Measurements from ENCODE around the gene STK32B.

The STK32B gene

DNA sequence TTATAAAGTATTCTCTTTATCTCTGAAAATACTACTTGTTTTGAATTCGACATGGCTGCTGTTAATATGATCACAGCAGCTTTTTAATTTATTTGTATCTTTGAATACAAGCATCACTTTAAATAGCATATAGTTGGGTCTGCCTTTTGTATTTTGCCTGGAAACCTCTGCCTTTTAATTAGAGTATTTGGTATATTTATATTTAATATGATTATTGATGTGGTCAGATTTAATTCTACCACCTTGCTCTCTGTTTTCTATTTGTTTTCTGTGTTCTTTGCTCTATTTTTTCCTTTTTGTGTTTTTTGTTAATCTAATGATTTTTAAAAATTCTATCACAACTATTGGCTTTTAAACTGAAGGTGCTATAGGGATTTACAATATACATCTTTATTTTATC is 21.7 kb downstream of the STK32B start:
- DNase-seq, result no peak

DNA sequence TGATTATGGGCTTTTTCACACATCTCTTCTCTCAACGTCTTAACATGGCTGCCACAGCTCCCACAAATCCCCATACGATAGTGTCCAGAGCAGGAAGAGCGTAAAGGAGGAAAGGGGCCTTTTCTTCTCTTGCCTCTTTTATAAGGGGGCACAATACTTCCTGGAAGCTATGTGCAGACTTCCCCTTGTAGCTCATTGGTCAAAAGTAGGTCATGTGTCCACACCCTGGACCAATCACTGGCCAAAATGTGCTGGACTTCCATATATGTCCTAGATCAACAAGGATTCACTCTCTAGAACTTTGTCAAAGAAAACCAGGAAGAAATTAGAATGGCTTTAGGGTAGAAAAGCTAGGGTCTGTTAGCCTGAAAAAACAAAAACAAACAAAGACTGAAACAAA is 26.7 kb downstream of the STK32B start:
- DNase-seq, result no peak

DNA sequence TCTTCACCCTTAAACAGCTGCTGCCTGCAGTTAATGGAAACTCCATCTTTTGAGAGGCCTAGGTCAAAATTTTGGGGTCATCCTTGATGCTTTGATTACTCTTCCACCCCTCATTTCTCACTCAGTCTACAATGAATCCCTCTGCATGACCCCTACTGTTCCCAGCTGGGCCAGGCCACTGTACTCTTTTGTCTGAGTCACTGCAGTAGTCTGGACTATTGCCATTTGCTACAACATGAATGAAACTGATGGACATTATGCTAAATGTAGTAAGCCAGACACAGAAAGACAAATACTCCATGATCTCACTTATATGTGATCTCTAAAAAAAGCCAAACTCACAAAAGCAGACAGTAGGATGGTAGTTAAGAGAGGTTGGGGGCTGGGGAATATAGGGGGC is 28.3 kb downstream of the STK32B start:
- DNase-seq, result peak; percentile 88

DNA sequence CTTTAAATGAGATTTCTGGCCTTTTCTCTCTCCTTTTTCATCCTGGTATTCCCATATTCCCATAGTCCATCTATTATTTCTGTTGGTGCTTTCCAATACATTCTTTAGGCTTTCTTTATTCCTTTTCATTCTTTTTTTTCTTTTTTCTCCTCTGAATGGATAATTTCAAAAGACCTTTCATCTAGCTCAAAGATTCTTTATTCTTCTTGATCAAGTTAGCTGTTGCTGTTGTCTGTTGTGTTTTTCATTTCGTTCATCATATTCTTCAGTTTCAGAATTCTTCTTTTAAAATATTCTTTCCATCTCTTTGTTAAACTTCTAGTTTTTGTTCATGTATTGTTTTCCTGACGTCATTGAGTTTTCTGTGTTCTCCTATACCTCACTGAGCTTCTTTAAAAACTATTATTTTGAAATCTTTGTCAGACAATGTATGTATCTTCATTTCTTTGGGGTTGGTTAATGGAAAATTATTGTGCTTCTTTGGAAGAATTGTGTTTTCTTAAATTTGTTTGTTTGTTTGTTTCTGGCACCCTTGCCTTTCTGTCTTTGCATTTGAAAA is 30.2 kb downstream of the STK32B start:
- no peak for DNase-seq

DNA sequence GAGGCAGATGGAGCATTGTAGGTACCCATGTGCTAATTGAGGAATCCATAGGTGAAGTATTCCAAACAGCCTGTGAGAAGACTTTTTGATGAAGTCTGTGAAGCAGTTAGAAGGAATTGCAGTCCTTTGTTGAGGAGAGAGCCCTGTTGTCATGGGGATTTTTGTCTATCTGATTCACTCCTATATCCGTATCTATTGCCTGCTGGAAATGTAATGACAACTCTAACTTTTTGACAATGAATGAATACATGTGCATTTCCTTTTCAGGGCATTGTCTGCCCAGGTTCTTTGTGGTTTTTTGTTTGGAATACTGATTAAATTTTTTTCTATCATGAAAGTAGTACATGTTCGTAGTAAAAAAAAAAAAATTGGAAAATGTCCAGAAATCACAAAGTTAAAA is 31.1 kb downstream of the STK32B start:
- DNase-seq, result peak; percentile 75

DNA sequence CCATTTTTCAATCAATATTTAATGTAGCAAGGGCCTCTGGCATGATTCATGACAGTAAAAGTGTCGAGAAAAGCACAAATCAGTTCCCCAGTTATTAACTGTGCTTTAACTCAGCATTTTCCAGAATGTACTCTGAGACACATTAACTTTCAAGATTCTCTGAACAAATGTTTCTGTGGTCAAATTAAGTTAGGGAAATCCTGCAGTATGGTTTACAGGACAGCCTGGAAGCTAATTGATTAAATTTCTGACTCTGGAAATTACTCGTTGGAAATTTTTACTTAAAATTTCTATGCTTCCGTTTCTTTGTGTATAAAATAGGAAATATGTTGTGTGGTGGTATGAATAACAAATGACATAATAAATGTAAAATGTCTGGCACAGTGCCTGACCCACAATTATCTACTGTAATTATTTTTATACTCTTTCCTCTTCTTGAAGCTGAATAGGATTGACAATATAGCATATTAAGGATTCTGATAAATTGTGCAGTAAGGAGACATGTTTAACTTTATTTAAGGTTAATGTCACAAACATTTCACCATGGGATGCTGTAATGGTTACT is 33.7 kb downstream of the STK32B start:
- DNase-seq, result peak; percentile 78

DNA sequence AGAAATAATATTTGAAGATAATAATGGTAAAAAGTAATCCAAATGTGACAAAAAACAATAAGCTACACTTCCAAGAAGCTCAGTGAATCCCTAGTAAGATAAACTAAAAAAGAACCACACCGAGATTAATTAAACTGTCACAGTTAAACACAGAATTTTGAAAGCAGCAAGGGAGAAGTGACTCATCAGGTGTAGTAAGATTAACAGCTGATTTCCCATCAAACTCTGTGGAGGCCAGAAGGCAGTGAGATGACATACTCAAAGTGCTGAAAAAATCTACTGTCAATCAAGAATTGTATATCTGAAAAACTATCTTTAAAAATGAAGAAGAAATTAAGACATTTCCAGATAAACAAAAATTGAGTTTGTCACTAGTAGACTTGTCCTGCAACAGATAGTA is 35.3 kb downstream of the STK32B start:
- no peak for DNase-seq

DNA sequence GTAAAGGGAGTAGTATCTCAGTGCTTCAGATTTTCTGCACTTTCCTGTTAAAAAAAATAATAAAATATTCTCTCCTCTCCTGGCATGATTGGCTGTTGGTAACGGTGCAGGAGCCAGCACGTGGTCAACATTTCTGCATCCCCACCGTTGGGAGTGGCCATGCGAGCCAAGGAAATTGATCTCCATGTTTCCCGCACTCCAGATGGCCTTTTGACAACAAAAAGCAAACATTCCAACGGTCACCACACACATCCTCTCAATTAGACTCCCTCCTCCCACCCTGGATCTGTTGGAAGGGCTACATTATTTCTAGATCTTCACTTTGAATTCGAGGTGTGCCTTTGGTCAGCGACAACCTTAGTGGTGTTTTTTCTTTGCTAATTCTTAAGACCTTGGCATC is 45.0 kb downstream of the STK32B start:
- peak; percentile 83 for DNase-seq

DNA sequence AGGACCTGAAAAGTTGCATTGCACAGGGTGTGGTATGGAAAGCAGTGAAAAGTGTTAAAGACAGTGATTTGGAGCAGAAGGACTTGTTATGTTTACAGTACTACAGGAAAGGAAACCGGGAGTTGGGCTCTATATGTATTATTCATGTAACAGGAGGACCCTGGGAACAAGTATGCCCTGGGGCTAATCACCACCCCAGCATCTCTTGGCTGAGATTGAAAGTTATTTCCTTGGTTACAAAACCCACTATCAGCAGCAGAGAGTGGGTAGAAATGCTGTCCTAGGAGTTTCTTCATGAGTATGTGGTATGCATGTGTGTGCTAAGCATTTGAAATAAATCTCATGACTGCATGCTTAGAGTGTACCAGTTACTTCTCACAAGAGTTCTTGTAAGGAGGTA is 46.9 kb downstream of the STK32B start:
- DNase-seq, result peak; percentile 69

DNA sequence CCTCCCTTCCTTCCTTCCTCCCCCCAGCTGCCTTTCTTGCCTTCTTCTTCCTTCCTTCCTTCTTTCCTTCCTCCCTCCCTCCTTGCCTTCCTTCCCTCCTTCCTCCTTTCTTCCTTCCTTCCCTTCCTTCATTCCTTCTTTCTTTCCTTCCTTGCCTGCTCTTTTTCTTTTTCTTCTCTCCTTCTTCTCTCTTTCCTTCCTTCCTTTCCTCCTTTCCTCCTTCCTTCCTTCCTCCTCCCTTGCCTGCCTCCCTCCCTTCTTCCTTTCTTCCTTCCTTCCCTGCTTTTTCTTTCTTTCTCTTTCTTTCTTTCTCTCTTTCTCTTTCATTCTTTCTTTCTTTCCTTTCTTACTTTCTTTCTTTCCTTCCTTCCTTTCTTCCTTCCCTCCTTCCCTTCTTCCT is 49.1 kb downstream of the STK32B start:
- DNase-seq, result no peak

DNA sequence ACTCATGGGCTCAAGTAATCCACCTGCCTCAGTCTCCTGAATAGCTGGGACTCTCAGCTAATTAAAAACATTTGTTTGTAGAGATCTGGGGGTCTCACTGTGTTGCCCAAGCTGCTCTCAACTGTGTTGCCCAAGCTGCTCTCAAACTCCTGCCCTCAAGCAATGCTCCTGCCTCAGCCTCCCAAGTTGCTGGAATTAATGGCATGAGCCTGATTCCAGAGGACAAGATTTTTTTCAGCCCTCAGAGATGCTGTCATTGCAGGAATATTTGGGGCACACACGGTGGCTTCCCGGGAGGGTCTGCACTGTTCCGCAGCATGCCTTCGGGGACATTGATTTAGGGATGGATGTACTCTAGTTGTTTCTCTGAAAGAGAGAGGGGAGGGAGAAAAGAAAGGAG is 49.7 kb downstream of the STK32B start:
- DNase-seq, result peak; percentile 64

DNA sequence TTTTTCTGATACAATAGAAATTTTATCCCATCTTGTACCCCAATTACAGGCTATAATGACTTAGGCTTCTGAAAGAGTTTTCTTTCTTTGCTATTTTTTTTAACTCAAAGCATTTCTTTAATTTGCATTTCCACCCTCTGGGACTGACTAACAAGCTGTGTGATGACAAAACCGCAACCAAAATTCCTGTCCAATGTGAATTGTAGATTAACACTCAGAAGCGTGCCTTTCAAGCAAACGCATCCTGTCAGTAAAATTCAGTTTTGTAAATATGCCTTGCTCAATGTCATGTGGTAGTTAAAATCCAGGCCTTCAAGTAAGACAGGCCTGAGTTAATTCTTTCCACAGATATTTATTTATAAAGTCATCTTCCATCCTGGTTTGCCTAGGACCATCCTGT is 50.3 kb downstream of the STK32B start:
- DNase-seq, result peak; percentile 87

DNA sequence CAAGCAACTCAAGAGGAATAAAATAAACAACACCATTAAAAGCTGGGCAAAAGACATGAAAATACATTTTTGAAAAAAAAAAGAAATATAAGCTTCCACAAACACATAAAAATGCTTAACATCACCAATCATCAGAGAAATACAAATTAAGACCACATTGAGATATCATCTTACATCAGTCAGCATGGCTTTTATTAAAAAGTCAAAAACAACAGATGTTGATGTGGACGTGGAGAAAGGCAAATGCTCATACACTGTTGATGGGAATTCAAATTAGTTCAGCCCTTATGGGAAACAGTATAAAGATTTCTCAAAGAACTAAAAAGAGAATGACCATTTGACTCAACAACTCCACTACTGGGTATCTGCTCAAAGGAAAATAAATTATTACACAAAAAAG is 59.6 kb downstream of the STK32B start:
- peak; percentile 36 for DNase-seq

DNA sequence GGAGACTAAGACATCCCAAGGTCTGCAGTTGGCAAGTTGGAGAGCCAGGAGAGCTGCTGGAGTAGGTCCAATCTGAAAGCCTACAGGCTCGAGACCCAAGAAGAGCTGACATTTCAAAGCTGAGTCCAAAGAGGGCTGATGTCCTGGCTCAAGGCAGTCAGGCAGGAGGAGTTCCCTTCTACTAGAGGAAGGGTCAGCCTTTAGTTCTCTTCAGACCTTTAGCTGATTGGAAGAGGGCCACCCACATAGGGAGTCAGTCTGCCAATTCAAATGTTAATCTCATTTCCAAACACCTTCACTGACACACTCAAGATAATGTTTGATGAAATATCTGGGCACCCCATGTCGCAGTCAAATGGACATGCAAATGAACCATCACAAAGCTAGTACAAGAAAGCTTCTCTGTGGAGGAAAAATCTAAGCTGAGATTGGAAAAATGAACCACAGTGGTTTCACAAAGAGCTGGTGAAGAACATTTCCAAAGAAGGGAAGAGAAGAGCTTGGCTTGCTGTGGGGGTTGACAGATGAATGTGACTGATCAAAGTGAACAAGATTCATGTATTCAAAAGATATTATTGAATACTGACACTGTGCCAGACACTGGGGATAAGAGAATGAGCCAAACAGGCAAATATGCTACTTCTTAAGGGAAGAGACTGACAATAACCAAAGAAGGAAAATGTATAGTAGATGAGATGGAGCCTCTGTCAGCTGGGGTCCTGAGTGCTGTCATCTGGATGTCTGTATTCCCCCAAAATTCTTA is 61.2 kb downstream of the STK32B start:
- peak; percentile 86 for DNase-seq

DNA sequence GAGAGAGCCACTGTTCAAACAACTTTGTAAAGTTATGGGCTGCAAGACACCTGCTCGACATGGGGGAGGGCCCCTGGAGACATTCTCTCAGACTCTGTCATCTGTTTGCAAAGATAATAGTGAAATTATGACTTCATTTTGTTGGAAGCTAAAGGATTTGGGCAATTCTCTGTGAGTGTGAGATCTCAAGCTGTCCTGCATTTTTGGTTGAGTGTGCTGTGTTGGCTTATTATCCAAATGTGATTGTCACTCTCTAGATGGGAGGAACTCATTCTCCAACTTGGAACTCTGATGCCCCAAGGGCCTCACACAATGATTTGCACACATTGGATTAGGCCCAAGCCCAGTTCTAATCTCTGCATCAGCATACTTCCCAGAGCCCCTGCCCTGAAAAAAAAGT is 63.7 kb downstream of the STK32B start:
- DNase-seq, result peak; percentile 97

DNA sequence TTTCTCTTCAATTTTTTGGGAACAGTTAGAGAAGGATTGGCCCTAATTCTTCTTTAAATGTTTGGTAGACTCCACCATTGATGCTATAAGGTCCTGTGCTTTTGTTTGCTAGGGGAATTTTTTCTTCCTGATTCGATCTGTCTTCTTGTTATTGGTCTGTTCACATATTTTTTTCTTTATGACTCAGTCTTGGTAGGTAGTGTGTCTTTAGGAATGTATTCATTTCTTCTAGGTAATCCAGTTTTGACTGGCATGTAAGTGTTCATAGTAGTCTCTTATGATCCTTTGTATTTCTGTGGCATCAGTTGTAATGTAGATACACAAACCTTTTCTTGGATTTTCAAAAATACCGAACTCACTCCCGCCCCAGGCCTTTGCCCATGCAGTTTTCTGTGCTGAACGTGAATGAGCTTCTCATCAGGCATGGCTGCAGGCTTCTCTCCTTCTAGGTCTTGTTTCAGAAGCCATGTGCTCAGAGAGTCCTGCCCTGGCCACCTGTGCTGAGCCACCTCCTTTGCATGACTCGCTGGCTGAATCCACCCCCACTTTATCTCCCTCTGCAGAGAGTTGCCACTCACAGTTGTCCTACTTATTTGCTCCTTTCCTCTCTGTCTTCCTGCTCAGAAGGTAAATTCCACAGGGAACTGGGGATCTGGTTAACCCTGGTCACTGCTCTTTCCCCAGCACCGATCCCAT is 67.0 kb downstream of the STK32B start:
- DNase-seq, result peak; percentile 35

DNA sequence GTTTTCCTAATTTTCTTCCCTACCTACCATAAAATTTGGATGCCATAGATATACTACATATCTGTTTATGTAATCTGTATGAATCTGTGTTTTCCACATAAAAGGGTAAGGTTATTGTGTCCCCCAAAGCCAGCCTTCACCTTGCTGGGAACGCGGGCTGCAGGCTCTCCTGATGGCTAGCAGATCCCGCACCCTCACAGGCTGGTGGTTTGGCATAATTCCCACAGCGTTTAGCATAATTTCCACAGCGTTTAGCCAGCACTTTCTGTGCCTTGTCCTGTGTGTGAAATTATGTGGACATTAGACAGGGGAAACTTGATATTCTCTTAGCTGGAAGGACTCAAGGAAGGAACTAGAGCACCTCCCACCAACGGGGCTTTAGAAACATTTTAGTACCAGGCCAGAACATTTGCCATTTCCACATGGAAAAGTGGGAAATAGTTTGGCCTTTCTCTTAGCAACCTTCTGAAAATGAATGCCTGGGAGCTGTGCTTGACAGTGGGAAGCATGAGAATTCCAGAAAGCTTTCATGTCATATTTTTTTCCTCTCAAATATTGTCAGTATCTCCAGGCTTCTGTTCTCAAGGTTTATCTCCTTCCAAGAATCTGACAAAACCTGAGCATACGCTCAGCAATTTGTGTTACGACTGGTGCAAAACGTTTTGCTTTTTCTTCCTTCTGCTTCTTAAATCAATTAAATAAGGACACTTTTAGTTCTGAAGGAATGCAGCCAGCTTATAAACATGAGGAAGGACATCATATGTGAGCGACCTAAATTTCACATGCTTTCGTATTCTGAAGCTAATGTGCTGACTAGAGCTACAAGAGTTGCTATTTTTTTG is 67.9 kb downstream of the STK32B start:
- DNase-seq, result peak; percentile 38

DNA sequence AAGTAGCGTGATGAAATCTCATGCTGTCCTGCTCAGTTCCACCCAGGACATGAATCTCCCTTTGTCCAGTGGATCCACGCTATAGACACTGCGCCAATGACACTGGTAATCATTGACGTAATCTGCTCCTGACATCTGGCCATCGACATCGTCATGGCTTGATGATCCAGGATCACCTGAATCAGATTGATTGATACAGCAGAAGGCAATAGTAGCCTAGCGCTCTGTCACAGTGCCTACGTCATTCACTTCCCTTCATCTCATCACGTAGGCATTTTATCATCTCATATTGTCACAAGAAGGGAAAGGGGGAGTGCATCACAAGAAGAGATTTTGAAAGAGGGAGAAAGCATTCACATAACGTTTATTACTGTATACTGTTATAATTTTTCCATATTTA is 68.8 kb downstream of the STK32B start:
- no peak for DNase-seq

DNA sequence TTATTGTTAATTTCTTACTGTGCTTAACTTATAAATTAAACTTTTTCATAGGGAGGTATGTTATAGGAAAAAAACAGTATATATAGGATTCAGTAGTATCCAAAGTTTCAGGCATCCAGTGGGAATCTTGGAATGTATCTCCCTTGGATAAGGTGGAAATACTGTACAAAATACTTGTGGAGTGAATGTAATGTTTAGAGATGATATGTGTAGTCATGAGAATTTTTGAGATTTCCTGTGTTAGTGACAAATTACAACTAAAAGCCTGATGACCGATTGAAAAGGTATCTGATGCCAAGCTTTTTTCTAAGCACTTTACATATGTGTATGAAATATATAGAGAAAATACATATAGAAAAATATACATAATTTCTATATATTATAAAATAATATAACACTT is 69.2 kb downstream of the STK32B start:
- DNase-seq, result peak; percentile 88

DNA sequence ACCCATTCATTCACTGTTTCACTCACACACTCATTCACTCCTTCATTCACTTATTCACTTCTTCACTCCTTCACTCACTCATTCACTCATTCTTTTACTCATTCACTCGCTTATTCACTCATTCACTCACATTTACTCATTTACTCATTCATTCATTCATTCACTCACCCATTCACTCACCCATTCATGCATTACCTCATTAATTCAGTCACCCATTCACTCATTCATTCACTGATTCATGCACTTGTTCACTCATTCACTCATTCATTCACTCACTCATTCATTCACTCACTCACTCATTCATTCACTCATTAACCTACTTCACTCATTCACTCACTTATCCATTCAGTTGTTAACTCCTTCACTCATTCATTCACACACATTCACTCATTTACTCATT is 70.8 kb downstream of the STK32B start:
- DNase-seq, result no peak

DNA sequence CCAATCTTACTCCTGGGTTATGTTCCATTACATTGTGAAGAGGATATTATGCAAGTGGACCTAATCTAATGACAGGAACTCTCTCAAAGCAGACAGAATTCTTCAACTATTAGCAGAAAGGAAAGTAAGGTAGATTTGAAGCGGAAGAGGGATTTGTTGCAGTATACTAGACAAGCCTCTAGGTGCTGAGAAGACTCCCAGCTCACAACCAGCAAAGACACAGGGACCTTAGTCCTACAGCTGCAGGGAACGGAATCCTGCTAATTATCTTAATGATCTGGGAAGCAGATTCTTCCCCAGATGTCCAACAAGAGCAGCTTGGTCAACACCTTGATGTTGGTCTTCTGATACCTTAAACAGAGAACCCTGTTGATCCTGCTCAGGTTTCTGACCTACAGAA is 73.6 kb downstream of the STK32B start:
- DNase-seq, result no peak

DNA sequence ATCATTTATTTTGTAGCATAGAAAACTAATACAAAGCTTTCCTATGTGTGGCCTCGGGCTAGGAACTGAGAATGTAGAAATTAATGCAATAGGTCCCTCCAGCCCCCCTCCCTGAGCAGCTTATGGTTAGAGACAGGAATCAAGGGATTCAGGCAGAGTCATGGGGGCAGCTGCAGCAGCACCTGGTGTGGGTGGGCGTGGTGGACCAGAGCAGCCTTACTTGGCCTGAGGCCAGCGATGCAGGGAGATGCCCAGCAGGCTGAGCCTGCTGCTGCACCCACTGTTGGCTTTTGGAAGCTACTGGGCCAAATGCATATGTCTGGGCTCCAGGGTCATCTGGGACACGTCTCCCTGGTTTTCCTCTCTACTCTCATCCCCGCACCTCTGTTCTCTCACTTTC is 74.0 kb downstream of the STK32B start:
- no peak for DNase-seq

DNA sequence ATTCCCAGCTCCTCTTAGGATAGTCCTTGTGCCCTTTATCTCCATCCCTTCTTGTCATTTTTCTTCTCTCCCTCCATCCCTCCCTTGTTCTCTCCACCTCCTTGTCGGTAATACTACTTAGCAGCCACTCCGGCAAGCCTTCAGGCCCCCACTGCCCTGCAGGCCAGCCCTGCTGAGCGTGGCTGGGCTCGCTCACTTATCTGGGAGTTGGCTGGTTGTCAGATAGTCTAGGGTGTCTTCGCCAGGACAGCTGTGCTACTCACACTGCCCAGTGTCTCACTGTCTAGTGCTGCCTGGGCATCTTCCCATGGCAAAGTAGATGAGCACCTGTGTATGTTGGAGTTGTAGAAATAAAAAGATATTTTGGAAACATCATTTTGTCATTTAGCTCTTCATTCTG is 75.0 kb downstream of the STK32B start:
- DNase-seq, result no peak
